ENCODE results near the gene BRSK1.

GRCh38 chr19:55248704-55249103 lies 35.1 kb upstream of the BRSK1 start:
- no peak for TF ChIP-seq REST (IDR thresholded peaks at IDR 0.05)
- no peak for TF ChIP-seq CTCF (IDR thresholded peaks at IDR 0.05)
- no peak for TF ChIP-seq POLR2A (IDR thresholded peaks at IDR 0.05; ENCODE audit: low read length)

Measured in A549 (cell line).